Activated gamma-delta T cell treated with anti-CD3 and anti-CD28 coated beads, Interleukin-2, amount 50 U/mL, for 16 hours (primary cell): Measurements from ENCODE around the gene ARHGEF6.

Source experiments
- DNase-seq: peaks from one replicate; pipeline ENCODE4 v3.0.0-alpha.2; 2020; ENCODE audit warnings: low read depth

ARHGEF6 gene

GRCh38 chrX:136745215-136746173 is 35.2 kb downstream of the ARHGEF6 start:
- DNase-seq: no peak

DNA sequence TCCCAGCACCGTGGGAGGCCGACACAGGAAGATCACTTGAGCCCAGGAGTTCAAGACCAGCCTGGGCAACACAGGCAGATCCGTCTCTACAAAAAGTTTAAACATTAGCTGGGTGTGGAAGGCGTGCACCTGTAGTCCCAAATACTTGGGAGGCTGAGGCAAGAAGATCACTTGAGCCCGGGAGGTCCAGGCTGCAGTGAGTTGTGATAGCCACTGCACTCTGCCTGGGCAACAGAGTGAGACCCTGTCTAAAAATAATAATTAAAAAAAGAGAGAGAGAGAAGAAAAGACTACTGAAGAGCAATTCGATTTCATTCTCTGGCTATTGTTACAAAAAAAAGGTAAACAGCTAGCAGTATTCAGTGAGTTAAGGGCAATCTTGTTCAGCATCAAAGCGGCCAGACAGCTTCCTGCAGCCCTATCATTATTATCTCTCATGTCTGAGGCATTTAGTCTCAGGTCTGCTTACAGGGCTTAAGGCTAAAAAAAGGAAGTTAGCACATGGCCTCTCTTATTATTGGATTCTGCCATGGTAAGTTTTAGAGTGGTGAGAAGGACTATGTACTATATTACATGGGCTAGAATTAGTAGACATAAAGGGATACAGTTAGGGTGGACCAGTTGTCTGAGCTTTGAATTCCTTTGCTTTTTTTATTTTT is 37.9 kb downstream of the ARHGEF6 start:
- no peak for DNase-seq

- no peak for DNase-seq
Measured at GRCh38 chrX:136738049-136738729, 42.5 kb downstream of the ARHGEF6 start.

DNA sequence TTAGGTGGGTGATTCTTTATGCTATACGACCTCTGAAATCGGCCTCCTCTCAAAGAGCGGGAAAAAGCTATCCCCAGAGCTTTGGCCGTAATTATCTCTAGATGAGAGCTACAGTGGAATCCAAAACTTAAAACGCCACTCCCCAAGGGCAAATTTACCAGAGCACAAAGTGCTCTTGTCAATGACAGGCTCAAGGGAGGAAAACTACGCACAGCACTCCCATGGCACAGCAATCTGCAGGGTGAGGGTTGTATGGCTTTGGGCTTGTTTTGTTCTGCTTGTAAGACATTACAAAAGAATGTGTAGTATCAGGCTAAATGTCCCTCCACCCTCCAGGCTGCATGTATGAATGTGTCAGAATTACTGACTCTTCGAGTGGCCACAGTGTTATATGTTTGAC is 44.0 kb downstream of the ARHGEF6 start:
- no peak for DNase-seq

- DNase-seq: no peak
Measured at GRCh38 chrX:136735601-136736000, 45.1 kb downstream of the ARHGEF6 start.

DNA sequence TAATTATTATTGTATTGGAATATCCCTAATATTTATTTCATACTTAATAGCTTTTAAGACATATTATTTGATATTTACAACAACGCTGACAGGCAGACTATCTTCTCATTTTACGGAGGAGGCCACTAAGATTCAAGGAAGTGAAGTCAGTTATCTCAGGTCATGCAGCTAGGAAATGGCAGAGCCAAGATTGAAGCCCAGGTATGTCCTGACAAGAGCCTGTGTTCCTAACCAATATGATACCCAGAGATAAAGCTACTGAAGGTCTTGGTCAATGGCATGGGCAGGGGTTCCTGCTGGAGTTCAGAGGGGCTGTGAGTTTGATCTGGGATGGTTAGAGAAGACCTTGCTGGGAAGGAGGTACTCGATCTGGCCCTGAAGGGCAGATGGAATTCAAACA is 47.1 kb downstream of the ARHGEF6 start:
- no peak for DNase-seq

GRCh38 chrX:136731798-136732197 is 48.9 kb downstream of the ARHGEF6 start:
- DNase-seq: no peak

GRCh38 chrX:136731207-136731782 is 49.4 kb downstream of the ARHGEF6 start:
- no peak for DNase-seq

GRCh38 chrX:136728393-136728792 is 52.3 kb downstream of the ARHGEF6 start:
- DNase-seq: no peak

DNA sequence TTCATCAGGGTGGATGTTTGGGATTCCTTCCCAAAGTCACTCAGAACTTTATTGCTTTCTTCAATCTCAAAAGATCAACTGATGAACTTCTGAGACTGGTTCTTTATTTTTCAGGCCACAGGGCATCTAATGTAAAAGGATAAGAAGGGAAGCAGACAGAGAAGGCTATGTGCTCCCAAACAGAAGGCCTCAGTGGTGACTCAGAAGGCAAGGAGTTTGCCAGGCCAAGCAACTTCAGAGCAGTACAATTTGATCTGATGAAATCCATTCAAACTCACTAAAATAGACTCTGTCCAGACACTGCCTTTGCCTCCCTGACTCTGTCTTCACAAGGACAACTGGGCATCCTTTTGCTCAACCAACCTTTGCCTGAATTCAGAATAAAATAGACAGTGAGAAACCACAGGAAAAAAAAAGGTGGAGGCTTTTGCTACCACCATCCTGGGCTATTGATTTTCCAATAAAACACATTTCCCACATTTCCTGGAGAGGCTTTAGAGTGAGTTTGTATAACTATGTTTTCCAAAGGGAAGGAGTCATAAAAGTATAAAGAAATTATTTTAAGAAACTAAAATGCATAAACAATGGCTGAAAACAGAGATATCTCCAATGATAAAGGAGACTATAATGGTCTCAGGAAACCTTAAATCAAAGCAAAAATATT is 55.2 kb downstream of the ARHGEF6 start:
- no peak for DNase-seq

DNA sequence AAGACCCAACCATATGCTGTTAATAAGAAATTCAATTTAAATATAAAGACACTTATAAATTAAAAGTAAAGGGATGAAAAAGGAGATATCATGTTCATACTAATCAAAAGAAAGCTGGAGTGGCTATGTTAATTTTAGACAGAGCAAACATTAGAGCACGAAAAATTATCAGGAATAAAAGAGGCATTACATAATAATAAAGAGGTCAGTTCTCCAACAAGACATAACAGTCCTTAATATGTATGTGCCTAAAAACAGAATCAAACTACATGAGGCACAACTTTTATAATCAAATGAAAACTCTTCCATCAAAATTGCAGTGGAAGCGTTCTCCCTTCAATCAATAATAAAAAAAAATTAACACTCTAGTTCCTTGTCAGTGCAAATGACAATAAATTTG is 62.6 kb downstream of the ARHGEF6 start:
- DNase-seq: no peak

- DNase-seq: no peak
Measured at GRCh38 chrX:136714626-136715599, 65.8 kb downstream of the ARHGEF6 start.

GRCh38 chrX:136712650-136713310 is 68.0 kb downstream of the ARHGEF6 start:
- DNase-seq: no peak

- no peak for DNase-seq
Measured at GRCh38 chrX:136711147-136711546, 69.6 kb downstream of the ARHGEF6 start.

GRCh38 chrX:136710325-136710951 is 70.3 kb downstream of the ARHGEF6 start:
- no peak for DNase-seq

DNA sequence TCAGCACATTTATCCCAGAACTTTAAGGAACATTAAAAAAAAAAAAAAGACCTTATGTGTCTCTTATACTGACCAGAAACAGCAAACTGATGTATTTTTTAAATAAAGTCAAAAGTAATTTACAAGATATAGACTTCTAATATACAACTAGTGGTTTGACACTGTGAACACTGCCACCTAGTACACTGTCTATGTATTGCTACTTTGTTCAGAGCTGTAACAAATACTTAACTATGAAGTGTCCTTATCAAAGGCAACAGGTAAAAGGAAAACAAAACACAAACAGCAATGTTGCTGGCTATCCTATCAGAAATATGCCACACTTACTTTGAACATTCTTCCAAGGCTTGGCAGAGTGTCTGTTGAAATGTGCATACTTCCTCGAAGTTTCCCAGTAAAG is 72.4 kb downstream of the ARHGEF6 start:
- DNase-seq: no peak

- DNase-seq: no peak
Measured at GRCh38 chrX:136697156-136697555, 83.6 kb downstream of the ARHGEF6 start.

DNA sequence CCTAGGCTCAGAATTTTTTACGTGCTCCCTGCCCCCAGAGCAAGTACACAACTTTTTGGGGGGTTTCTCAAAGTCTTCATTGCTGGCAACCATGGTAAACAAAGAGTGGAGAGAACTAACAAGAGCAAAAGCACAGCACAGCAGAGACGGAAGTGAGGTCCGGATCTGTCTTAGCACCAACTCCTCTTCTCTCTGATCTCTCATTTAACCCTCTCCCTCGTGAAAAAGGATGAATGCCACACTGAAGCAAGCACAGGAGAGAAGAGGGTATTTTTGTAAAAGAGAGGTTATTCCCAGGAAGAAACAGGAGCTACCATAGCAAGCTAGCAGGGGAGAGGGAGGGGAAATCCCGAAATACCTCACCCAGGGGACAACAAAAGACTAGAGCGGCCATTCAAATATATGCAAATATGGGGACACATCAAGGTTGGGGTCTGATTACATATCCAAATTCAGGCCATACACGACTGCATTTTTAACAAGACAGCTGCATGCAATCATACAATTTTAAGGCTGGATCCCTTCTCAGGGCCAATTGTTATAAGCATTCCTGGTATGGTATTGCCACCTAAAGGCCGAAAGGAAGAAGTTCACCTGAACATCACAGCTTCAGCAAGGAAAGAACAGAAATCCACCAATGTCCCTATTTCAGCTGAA is 86.2 kb downstream of the ARHGEF6 start:
- DNase-seq: no peak

- no peak for DNase-seq
Measured at GRCh38 chrX:136692271-136692670, 88.5 kb downstream of the ARHGEF6 start.
